Subcutaneous abdominal adipose tissue (tissue), 5 donors: ENCODE measurements around the gene SLC25A2.
A peak's percentile ranks its signal among the peaks of the same experiment; 100 is the strongest.
"Not testable (repeated sequence)": the region's sequence is repeated elsewhere in the genome, so short reads cannot be mapped to it uniquely, and the experiment has no call there.

Experiments
- H3K27ac ChIP-seq: one replicate; pipeline ENCODE4 v1.7.0; 2013; ENCODE audit warnings: low read depth, mild to moderate bottlenecking, inconsistent platforms, low read length, moderate library complexity
- H3K27me3 ChIP-seq, 5 donors: one replicate each; pipeline ENCODE4 v1.7.0; 2013; ENCODE audit warnings: low read length in 5 of 5, inconsistent platforms in 1 of 5; ENCODE audit not compliant: control insufficient read depth in 5 of 5, insufficient read depth in 4 of 5
- H3K36me3 ChIP-seq, 5 donors: one replicate each; pipeline ENCODE4 v1.7.0; 2013; ENCODE audit warnings: low read length in 5 of 5; ENCODE audit not compliant: control insufficient read depth in 5 of 5, insufficient read depth in 5 of 5
- H3K4me1 ChIP-seq, 5 donors: one replicate each; pipeline ENCODE4 v1.7.0; 2013; ENCODE audit warnings: low read length in 5 of 5, mild to moderate bottlenecking in 3 of 5, moderate library complexity in 1 of 5; ENCODE audit not compliant: control insufficient read depth in 5 of 5, insufficient read depth in 5 of 5
- H3K4me3 ChIP-seq, 5 donors: one replicate each; pipeline ENCODE4 v1.7.0; 2013; ENCODE audit warnings: low read length in 5 of 5, low read depth in 1 of 5
- H3K9ac ChIP-seq, 5 donors: one replicate each; pipeline ENCODE4 v1.7.0; 2013; ENCODE audit warnings: low read length in 5 of 5, mild to moderate bottlenecking in 4 of 5, moderate library complexity in 3 of 5
- H3K9me3 ChIP-seq, 5 donors: one replicate each; pipeline ENCODE4 v1.7.0; 2013; ENCODE audit warnings: low read length in 5 of 5; ENCODE audit not compliant: control insufficient read depth in 5 of 5
- donor health status: healthy.
- donor health status: healthy.
- donor health status: healthy.
- donor health status: healthy.
- donor health status: healthy.

Gene SLC25A2

GRCh38 chr5:141338538-141339306, 34.9 kb upstream of the SLC25A2 start, which contains the start of gene PCDHGA2:
TSS of gene PCDHGA2 (plus strand) at chr5:141338760.
- Histone ChIP-seq H3K4me3 (peak within 1 kb of the TSS; percentile 42 to 68 (median 62)), H3K4me1 (peaks cover 0 to 12% (median 9%) of the 10 kb centered on the region in 5 donors), H3K36me3 (no peaks in the 10 kb centered on the region), H3K27ac (no peak within 1 kb of the TSS), H3K27me3 (peaks cover 0 to 14% (median 2%) of the 10 kb centered on the region in 5 donors), H3K9me3 (peaks cover 19 to 53% (median 43%) of the 10 kb centered on the region in 5 donors), H3K9ac (no peak within 1 kb of the TSS)

- H3K9ac ChIP-seq, H3K36me3 ChIP-seq, H3K4me1 ChIP-seq, H3K27ac ChIP-seq: not testable (repeated sequence)
- H3K9me3 ChIP-seq, result peaks cover 19 to 57% (median 39%) of the 10 kb centered on the region in 5 donors
- H3K27me3 ChIP-seq, result peaks cover 0 to 19% (median 3%) of the 10 kb centered on the region in 5 donors
- peak overlapping the region in 1 of 5 donors; percentile 6 for H3K4me3 ChIP-seq
Measured at GRCh38 chr5:141332571-141332970, 28.7 kb upstream of the SLC25A2 start.

- Histone ChIP-seq H3K4me1 (peaks cover 0 to 9% (median 0%) of the 10 kb centered on the region in 5 donors), H3K9me3 (peaks cover 16 to 56% (median 43%) of the 10 kb centered on the region in 5 donors), H3K27me3 (peaks cover 0 to 19% (median 3%) of the 10 kb centered on the region in 5 donors), H3K4me3 (peak within 1 kb of the TSS; percentile 19 to 45 (median 39)), H3K27ac (no peak within 1 kb of the TSS), H3K9ac (no peak within 1 kb of the TSS), H3K36me3 (no peaks in the 10 kb centered on the region)
Measured at GRCh38 chr5:141330299-141331080, 26.6 kb upstream of the SLC25A2 start, which contains the start of gene PCDHGA1. TSS of gene PCDHGA1 (plus strand) at chr5:141330514.

DNA sequence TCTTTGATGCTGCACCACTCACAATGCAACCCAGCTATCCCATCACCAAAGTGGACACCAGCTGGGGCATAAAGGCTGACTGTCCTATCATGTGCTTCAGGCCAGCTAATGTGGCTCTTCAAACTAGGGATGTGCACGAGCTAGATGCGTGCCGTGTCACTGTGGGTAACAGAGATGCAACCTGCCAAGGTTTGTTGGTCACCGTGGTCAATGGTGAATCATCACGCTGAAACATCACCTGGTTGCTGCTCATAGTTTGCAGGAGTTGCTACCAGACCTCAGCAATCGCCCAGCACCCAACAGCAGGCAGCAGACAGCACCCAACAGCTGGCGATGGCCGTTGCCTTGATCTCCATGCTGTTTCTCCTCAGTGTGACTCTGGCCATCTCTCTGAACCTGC, 24.4 kb upstream of the SLC25A2 start:
- peaks cover 16 to 51% (median 35%) of the 10 kb centered on the region in 5 donors for H3K9me3 ChIP-seq
- H3K9ac ChIP-seq, result no peak overlapping the region
- peaks cover 0 to 19% (median 2%) of the 10 kb centered on the region in 5 donors for H3K27me3 ChIP-seq
- peak overlapping the region in 1 of 5 donors; percentile 7 for H3K4me3 ChIP-seq
- H3K27ac ChIP-seq, result no peak overlapping the region
- H3K4me1 ChIP-seq, result peaks cover 0 to 9% (median 0%) of the 10 kb centered on the region in 5 donors
- H3K36me3 ChIP-seq, result no peaks in the 10 kb centered on the region

GRCh38 chr5:141326088-141326854, 22.4 kb upstream of the SLC25A2 start:
- Histone ChIP-seq H3K9ac (peak overlapping the region in 1 of 5 donors; percentile 45), H3K27ac (no peak overlapping the region), H3K27me3 (peaks cover 0 to 13% (median 0%) of the 10 kb centered on the region in 5 donors), H3K4me1 (peaks cover 0 to 12% (median 2%) of the 10 kb centered on the region in 5 donors), H3K9me3 (peaks cover 11 to 35% (median 26%) of the 10 kb centered on the region in 5 donors), H3K4me3 (peak overlapping the region; percentile 56 to 81 (median 70)), H3K36me3 (no peaks in the 10 kb centered on the region)

GRCh38 chr5:141322261-141322660, 18.4 kb upstream of the SLC25A2 start:
- Histone ChIP-seq H3K27ac (no peak overlapping the region), H3K9me3 (peaks cover 22 to 40% (median 31%) of the 10 kb centered on the region in 5 donors), H3K27me3 (no peaks in the 10 kb centered on the region), H3K36me3 (peaks cover 5 to 20% (median 12%) of the 10 kb centered on the region in 5 donors), H3K4me1 (peaks cover 0 to 28% (median 14%) of the 10 kb centered on the region in 5 donors), H3K4me3 (no peak overlapping the region), H3K9ac (no peak overlapping the region)

DNA sequence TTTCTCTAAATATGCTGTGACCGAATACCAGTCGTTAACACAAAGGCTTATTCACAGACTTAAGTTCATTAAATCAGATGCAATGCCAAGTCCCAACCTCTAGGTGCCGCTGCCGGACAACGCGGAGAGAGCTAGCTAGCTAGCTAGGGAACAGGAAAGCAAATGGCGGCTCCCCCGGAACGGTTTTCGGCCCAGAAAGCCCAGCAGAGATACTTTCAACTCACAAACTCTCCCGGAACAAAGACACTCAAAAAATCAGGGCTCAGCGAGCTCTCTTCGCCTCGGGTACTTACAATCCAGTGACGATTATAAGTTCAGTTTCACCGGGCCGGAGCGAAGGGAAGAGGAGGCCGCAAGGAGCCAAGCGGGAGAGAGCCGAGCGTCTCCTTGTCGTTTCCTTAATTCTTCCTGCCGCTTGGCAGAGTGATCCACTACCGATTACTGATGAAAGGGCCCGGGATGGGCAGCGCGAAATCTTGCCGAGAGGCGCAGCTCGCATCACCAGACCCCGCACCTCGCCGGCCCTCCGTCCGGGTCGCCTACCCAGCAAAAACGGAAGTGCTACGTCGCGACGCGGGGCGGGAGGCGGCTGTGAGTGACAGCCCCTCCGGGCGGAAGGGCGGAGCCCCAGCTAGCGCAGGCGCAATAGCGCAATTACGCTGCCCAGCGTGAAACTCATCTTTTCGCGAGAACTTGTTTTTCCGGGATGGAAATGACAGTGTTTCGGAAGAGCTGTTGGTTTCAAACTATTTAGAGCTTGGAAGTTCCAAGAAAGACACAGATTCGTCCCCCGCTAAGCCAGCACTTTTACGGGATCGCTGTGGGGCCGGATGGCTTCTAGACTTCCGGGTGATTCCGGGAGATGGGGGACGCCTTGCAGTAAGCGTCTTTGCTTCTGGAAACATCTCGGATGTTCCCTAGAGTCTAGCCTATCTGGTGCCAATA, 16.6 kb upstream of the SLC25A2 start, which contains the start of gene TAF7:
Gene TAF7, minus strand, starts transcription at position 560 of the 945 bp plus-strand sequence. CDS start 740 bp downstream, outside the sequence.
- Histone ChIP-seq H3K4me3 (peak within 1 kb of the TSS; percentile 93 to 98 (median 97)), H3K27me3 (no peaks in the 10 kb centered on the region), H3K9ac (peak within 1 kb of the TSS; percentile 63 to 98 (median 95)), H3K27ac (peak within 1 kb of the TSS; percentile 97), H3K9me3 (peaks cover 37 to 50% (median 40%) of the 10 kb centered on the region in 5 donors), H3K4me1 (peaks cover 0 to 19% (median 12%) of the 10 kb centered on the region in 5 donors), H3K36me3 (peaks cover 5 to 27% (median 17%) of the 10 kb centered on the region in 5 donors)

- Histone ChIP-seq H3K4me1 (peaks cover 0 to 19% (median 12%) of the 10 kb centered on the region in 5 donors), H3K9ac (no peak overlapping the region), H3K9me3 (peaks cover 45 to 58% (median 48%) of the 10 kb centered on the region in 5 donors), H3K4me3 (peak overlapping the region; percentile 93 to 98 (median 97)), H3K27me3 (no peaks in the 10 kb centered on the region), H3K27ac (peak overlapping the region; percentile 97), H3K36me3 (peaks cover 5 to 35% (median 17%) of the 10 kb centered on the region in 5 donors)
Measured at GRCh38 chr5:141319699-141320098, 15.8 kb upstream of the SLC25A2 start.
